Measurements from ENCODE around the gene FAXC. TPM values are rescaled to one million over a fixed set of nuclear protein-coding genes. Genes with fewer than 3 reads are reported as not detected.
A peak's percentile ranks its signal among the peaks of the same experiment; 100 is the strongest.

FAXC gene
- total RNA-seq = 0.07 and 0.18 TPM in 2 replicates

DNA sequence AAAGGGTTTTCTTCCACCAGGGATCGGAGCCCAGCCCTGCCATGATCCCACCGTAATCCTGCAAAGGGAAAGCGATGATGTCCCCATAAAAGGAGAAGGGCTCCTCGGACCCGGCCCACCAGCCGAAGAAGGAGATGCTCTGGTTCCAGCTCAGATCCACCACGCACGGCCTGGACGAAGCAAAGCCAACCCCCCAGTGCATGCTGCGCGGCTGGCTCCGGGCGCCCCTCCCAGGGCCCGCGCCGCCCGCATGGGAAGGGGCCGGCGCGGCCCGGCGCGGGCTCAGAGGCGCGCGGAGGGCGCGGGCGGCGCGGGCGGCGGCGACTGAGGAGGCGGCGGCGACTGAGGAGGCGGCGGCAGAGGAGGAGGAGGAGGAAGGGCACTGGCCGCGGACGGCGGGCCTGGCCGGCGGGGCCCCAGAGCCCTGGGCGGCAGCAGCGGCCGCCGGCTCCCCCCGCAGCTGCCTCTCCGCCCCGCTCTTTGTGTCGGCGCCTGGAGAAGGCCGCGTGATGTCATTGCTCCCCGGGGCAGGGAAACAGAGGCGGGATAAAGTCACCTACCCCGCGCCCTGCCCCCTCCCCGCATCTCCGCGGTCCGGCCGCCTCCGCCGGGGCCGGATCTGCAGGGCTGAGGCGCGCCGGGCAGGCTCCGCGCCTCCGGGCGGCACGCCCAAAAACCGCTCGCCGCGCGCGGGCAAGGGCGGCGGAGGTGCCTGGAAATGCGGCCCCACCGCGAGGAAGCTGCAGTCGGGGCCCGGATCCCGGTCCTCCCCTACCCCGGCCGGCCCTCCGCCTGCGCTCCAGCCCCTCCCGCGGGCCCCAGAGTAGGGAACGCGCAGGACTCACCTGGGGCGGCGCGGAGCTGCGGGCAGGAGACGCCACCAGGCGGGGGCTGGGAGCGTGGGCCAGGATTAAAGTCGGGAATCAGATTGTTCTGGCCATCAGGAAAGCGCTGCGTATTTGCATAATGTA lies at the start of gene FAXC:
TSS of gene FAXC (minus strand) at position 504 of the 971 bp plus-strand sequence. CDS start at position 202, 302 bp downstream.
- no peak for DNase-seq (ENCODE audit: low read depth, low spot score)

DNA sequence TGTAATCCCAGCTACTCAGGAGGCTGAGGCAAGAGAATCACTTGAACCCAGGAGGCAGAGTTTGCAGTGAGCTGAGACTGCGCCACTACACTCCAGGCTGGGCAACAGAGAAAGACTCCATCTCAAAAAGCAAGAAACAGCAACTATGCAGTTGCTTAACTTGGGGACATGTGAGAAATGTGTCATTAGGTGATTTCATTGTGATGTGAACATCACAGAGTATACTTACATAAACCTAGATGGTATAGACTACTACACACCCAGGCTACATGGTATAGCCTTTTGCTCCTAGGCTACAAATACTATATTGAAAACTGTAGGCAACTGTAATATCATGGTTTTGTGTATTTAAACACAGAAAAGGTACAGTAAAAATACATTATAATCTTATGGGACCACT lies 47.8 kb upstream of the FAXC start:
- DNase-seq (ENCODE audit: low read depth, low spot score) = no peak

DNA sequence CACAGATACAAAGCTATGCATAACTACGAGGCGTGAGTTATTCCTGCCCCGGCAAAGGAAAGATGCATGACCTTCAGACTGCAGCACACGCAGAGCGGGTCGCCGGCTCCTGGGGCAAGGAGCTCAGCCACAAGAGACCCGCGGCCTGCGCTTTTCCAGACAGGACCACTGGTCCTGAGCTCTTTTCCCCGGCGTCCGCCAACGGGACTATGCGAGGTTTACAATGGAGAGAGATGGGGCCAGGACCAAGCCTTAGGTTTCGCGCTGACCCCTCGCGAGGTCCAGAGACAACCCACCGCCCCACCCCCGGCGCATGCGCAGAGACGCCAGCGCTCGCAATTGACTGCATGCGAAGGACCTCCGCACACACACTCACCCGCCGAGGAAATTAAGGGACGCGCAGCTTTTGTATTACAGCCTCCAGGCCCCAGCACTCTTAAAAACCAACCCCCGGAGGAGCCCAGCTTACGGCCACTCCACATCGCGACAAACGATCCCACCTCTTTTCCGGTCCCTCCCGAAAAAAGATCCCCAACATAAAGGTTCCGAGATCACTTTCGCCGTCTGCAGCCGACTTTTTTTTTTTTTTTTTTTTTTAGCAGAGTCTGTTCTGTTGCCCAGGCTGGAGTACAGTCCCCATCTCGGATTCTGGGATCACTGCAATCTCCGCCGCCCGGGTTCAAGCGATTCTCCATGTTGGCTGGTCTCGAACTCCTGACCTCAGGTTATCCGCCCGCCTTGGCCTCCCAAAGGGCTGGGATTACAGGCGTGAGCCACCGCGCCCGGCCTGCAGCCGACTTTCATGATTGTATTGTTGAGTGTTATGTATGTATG lies 44.4 kb upstream of the FAXC start, which contains the start of gene COQ3:
TSS of gene COQ3 (minus strand) at position 498 of the 834 bp plus-strand sequence. CDS start at position 482, 16 bp downstream.
- peak; percentile 27 for DNase-seq (ENCODE audit: low read depth, low spot score)

DNA sequence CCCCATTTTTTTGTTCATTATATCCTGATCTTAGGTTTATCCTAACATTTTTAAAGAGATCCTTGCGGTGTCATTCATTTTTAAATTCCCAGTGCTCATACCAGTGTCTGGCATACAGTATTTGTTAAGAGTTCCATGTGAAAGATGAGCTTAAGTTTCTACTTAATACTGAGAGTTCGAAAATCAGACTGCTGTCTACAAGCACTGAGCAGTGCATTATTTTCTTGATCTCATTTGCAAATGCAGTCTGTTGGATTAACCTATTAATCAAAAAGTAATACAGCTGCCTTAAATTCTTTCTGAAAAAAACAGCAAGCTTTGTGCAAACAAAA lies 43.9 kb upstream of the FAXC start:
- no peak for DNase-seq (ENCODE audit: low read depth, low spot score)

DNA sequence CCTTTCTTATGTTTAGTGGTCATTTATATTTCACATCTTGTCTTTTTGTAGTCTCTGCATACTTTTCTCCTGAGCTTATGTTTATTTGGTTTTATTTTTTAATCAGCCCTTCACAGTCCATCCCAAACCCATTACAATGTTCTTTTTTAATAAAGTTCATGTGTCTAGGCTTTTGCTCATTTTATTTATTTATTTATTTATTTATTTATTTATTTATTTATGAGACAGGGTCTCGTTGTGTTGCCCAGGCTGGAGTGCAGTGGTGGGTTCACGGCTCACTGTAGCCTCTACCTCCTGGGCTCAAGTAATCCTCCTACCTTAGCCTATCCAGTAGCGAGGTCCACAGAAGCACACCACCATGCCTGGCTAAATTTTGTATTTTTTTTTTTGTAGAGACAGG lies 41.4 kb upstream of the FAXC start:
- DNase-seq (ENCODE audit: low read depth, low spot score) = no peak

DNA sequence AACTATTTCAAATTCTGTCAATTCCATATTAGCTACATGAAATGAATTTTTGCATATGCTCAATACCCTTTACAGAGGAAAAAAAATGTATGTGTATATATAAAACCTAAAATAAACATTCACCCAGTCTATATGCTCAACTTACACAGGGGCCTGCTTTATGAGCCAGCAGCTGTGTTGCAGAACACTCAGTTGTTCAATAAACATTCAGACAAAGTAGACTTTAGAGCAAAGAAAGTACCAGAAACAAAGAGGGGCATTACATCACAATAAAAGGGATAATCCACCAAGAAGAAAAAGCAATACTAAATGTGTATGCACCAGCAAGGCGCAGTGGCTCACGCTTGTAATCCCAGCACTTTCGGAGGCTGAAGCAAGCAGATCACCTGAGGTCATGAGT lies 35.0 kb upstream of the FAXC start:
- no peak for DNase-seq (ENCODE audit: low read depth, low spot score)

DNA sequence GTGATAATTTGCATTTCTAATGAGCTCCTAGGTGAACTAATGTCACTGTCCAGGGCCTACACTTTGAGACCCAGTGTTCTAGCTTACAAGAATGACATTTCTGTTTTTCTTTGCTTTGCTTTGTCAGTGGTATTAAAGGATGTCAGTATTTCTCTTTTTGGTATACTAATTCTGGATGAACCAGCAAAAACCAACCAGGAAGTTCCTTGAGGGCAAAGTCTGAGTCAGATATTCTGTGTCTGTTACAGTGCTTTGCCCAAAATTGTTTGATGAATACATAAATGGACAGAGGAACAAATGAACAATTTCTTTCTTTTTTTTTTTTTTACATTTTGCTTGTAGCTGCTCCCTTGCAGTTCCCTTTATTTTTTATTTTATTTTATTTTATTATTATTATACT lies 29.2 kb upstream of the FAXC start:
- DNase-seq (ENCODE audit: low read depth, low spot score) = no peak

DNA sequence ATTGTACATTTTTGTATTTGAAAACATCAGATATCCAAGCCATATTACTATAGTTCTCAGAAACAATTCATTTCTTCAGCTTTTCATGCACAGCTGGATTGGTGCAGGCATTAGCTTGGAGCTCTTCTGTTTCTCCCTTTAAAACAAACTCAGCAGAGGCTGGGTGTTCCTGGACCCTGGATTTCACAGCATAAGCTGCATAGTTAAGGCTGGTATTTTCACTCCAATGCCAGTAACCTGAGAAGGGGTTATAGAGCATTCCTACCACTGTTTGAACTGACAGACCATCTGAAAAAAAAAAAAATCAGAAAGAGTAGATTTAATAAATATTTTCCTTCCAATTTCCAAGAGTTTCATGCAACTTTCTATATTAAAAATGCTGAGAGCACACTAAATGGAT lies 20.1 kb upstream of the FAXC start:
- DNase-seq (ENCODE audit: low read depth, low spot score) = no peak

DNA sequence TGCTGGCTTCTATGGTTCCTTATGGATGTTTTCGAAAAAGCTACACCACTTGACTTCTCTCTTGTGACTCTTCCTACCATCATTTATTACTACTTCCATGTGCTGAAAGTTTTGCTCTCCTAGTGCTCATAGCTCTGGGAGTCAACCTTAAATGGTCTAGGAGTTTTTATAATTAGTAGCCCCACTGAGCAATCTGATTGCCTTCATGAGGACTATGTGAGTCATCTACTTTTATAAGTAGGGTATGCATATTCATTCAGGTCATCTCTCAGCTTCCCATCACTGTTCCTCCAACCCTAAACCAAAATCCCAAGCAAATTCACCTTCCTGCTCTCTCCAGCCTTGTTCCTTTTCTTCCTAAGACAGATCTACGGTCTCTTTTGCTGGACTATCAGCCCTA lies 17.4 kb upstream of the FAXC start:
- no peak for DNase-seq (ENCODE audit: low read depth, low spot score)

DNA sequence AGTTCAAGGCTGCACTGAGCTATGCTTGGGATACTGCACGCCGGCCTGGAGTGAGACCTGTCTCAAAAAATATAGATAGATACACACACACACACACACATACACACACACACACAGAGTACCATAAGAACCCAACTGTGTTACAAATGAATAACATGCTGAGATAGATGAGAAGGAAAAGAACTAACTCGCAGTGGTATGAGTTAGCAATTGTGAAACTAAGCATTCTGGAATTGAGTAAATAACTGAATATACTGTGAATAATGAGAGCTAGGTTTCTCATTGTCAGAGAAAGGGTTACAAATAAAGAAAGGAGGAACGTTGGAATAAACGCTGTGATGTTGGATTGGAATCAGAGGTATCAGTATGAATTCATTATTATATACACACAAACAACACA lies 14.6 kb upstream of the FAXC start:
- DNase-seq (ENCODE audit: low read depth, low spot score) = no peak

DNA sequence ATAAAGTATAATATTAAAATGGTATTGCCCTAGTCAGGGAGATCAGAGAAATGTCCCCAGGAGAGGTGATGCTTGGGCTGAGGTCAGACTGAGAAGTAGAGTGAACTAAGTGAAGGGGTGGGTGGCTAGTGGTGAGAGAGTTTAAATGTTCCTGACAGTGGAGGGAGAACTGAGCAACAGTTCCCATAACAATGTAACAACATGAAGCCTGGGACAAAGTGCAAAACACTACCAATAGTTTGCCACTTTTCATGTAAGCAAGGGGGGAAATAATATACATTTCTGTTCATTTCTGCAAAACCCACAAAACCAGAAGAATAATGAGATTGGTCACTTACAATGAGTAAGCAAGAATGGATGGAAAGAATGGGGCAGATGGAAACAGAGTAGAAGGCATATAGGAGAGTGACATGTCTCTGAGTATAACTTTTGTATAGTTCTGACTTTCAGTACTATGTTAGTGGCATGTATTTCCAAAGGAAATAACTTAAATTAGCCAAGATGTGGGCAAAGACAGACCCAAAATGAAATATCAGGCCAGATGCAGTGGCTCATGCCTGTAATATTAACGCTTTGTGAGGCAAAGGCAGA lies 13.3 kb upstream of the FAXC start:
- no peak for DNase-seq (ENCODE audit: low read depth, low spot score)

DNA sequence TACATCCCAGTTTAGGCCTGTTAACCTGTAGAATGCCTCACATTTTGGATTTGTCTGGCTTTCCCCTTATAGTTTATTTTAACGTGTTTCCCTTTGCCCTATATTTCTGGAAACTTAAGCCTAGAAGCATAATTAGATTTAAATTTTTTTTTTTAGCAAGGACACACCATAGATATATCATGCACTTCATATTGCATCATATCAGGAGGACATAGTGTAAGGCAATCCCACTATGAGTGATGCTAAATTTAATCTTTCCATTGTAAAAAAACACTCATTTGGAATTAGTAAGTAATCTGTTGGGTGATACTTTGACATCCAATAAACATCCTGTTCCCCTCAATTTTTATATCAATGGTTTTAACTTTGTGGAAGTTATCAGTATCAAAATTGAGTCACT lies 10.3 kb upstream of the FAXC start:
- DNase-seq (ENCODE audit: low read depth, low spot score) = no peak

DNA sequence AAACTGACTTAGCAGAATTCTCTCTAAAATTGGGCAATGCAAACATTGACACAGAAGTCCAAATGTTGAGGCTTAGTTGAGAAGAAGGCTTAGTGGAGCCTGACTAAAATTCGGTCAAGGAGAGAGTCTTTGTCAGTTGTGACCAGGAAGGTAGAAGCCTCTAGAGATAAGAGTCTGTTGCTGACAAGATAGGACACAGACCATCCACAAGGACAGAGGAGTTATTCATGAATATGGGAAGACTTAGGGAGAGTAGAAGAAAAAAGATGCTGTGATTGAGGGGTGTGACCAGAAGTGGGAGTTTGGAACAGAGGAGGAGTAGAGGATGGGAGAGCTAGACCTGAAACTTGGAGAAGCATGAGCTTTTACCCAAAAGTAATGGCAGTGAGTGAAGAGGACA lies 7.2 kb upstream of the FAXC start:
- DNase-seq (ENCODE audit: low read depth, low spot score) = no peak

DNA sequence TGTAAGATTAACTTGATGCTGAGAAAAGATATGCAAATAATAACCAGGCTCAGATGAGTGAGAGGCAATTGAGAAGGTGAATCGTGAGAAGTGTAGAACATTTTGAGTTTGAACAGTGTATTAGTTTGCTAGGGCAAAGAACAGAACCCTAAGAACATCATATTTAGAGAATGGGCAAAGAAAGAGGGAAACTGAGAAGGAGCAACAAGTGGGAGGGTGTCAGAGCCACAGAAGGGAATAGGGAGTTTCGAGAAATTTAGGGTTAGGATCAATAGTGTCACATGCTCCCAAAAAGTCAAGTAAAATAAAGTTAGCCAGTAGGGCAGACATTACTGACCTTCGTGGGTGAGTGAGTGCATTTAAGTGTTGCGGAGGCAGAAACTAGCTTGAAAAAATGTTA lies 5.5 kb upstream of the FAXC start:
- no peak for DNase-seq (ENCODE audit: low read depth, low spot score)

DNA sequence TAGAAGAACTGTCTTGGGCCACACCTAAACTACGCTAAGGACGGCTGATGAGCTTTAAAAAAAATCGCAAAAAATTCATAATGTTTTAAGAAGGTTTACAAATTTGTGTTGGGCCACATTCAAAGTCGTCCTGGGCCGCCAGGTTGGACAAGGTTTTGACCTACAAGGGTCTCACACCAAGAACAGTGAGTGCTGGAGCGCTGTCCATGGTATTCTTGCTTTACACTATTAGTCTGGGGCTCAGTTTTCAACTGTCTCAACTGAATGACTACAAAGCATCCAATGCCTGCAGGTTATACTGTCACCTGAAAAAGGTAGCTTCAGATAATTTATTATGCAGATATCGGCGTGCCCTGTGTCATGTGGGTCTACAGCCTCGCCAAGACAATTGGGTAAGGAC lies 3.7 kb upstream of the FAXC start:
- DNase-seq (ENCODE audit: low read depth, low spot score) = no peak

DNA sequence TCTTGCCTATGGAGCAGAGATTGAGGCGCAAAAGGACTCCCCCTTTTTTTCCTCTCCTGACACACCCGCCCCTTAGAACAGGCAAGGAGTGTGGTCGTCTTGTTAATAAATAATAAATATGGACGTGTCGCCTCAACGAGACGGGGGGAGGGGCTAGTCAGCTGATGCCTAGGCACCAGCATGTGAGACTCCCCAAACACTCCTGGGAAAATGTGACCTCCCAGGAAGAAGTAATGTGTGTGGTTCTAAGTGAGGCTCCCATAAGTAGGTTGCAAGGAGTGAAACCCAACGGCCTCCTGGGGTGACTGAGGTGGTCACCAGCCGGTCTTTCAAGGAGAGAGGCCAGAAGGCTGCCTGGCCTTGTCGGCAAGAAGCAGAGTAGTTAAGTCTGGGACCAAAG lies 1.1 kb upstream of the FAXC start:
- no peak for DNase-seq (ENCODE audit: low read depth, low spot score)

DNA sequence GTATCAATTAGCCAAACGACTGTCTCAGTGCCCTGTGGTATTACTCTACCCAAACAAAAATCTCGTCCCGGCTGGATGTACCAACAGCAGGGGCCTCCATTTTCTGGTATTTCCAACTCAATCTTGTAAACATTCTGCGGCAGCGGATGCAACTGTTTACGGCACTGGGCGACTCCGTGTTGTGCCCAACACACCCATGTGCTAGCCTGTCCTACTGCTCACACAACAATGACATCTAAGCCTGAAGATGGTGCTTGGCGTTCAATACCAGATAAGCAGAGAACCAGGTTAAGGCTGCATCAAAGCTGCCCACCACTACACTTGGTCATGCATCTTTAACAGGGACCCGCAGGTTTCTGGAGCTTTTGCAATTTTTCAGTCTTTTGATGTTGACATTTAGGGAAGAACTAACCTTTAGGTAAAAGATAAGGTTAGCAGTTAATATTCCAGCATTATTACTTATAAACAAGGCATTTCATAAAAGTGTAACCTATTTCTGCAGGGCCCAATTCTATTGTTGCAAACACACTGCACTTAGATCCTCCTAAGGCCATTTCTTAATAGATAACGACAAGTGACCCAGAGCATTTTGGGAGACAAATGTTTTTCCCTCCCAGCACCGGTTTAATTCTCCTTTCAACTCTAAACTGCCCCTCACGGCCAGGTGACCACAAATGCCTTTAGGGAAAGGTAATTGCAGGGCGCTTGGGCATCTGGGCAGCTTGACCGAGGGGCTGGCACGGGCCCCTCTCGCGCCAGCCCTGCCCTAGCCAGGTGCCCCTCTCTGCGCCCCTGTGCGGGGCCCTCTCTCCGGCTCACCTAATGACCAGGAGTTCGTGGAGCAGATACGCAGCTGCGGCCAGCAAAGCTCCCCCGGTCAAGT lies 945 bp downstream of the FAXC start:
- DNase-seq (ENCODE audit: low read depth, low spot score) = no peak

DNA sequence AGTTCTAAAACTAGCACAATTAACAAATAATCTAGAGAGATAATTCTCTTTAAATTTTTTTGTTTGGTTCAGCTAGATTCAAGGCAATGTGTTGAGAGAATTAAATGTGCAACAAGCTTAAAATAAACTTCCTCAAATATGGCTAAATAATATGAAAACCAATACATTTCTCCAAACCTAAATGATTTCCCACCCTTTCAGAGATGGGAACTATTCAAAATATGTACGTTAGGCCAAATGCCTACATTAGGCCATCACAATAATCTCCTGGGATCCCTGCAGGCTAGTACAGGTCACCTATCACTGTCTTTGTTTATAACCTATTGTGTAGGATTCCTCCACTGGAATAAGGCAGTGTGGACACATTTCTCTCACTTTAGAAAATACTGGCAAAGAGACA lies 1.7 kb downstream of the FAXC start:
- no peak for DNase-seq (ENCODE audit: low read depth, low spot score)

DNA sequence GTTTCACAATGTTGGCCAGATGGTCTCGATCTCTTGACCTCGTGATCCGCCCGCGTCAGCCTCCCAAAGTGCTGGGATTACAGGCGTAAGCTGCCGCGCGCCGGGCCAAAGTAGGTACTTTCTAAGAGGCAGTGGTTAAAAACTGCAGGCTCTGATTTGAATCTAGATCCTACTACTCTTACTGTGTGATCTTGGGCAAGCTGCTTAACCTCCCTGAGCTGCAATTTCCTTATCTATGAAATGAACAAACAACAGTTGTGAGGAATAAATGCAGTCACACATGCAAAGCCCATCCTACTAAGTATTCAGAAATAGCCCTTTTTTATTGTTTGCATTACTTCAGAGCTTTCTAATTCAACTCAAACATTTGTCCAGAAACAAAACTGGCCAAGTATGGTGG lies 2.9 kb downstream of the FAXC start:
- DNase-seq (ENCODE audit: low read depth, low spot score) = no peak

DNA sequence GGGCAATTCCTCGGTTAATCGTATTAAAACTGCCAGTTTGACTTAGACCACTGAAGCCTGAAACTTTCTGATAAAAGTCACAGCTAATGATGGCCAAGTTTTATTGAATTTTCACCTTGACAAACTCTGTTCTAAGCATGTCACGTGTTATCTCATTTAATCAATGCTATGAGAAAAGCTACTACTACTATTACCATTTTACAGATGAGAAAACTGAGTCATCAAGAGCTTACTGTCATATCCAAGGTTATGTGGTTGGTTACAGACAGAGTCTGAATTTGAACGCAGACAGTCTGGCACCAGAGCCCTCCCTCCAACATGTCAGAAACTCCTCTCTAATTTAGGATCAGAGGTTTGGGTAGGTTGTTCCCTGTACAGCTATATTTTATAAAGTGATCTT lies 4.3 kb downstream of the FAXC start:
- DNase-seq (ENCODE audit: low read depth, low spot score) = no peak

DNA sequence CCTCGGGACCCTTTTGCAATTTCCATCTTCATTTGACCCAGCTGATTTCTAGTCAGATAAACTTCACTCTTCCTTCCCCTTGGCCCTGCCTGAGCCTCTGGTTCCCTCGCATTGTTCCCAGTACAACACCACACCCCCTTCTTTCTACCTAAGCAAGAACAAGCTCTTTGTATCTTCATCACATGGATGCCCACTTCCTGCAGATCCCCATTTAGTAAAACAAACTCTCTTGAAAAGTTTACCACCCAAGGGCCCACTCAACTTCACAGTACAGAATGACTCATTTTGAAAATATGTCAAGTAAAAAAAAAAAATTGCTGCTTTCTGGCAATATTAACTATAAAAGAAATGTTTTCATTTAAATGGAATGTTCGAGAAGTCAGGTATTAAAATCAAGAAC lies 5.2 kb downstream of the FAXC start:
- no peak for DNase-seq (ENCODE audit: low read depth, low spot score)

All from pulmonary artery endothelial cell (primary cell).